NCI-H2171 treated with DMSO at 0.1 percent for 48 hours (cell line): ENCODE results near the gene RNF182.
"Not testable (repeated sequence)": the region's sequence is repeated elsewhere in the genome, so short reads cannot be mapped to it uniquely, and the experiment has no call there.

Source experiments
- DNase-seq: peaks from one replicate; lab custom pipeline; 2025; lab: John Stamatoyannopoulos, UW

The RNF182 gene

GRCh38 chr6:14001329-14002012, 76.7 kb downstream of the RNF182 start:
- DNase-seq = no peak

DNA sequence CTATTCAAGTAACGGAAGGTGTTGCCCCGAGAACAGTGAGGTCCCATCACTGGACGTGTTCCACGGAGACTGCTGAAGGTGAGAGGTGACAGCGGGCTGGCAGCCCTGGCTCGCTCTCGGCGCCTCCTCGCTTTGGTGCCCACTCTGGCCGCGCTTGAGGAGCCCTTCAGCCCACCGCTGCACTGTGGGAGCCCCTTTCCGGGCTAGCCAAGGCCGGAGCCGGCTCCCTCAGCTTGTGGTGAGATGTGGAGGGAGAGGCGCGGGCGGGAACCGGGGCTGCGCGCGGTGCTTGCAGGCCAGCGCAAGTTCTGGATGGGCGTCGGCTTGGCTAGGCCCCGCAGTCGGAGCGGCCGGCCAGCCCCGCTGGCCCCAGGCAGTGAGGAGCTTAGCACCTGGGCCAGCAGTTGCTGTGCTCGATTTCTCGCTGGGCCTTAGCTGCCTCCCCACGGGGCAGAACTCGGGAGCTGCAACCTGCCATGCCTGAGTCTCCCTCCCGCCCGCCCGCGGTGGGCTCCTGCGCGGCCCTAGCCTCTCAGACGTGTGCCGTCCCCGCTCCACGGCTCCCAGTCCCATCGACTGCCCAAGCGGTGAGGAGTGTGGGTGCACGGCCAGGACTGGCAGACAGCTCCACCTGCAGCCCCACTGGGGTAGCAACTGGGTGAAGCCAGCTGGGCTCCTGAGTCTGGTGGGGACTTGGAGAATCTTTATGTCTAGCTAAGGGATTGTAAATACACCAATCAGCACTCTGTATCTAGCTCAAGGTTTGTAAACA, 77.6 kb downstream of the RNF182 start:
- no peak for DNase-seq

DNA sequence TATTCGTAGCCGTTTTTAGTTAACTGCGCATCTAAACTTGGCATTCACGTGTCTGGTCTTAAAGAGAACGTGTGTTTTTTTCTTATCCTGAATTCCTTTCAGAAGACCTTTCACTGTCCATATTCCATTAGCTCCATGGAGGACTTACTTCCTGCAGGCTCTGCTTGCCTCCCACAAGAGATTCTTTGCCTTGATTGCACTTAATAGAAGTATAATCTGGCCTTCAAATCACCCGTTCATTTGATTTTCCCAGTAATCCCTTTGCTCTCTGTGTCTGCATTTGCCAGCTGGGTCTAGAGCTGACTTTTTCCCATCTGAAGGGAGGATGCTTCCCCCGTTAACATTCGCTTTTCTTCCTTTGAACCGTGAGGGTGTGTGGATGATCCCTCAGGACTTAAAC, 79.5 kb downstream of the RNF182 start:
- no peak for DNase-seq

DNA sequence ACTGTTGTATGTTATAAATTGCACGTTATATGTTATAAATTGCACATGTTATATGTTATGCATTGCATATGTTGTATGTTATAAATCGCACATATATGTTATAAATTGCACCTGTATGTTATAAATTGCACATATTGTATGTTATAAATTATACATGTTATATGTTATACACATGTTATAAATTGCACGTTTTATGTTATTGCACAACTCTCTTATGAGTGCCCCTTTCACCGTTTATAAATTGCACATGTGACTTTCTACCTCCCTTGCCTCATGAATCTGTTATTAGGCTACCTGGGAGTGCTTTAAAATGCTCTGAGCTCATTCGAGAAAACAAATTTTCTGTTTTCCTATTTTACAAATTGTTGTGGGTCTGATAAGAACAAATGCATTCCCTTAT, 84.1 kb downstream of the RNF182 start:
- no peak for DNase-seq

DNA sequence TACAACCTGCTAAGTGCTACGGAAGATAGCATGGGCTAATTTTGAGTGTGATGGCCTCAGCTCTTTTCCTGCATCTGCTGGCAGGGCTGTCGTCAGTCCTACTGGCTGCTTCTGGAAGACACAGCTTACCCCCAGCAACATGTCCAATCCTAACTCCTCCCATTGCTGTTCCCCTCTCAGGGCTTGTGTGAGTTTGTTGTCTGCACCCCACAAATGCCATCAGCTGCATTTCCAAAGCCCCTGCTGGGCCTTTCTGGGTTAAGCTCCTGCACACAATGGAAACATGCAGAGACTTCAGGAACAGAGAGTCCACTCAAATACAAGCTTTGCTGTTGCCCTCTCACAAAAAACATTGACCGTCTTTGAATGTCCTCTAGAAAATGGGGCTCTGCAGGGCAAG, 84.7 kb downstream of the RNF182 start:
- no peak for DNase-seq

GRCh38 chr6:14010275-14010674, 85.5 kb downstream of the RNF182 start:
- DNase-seq = no peak

DNA sequence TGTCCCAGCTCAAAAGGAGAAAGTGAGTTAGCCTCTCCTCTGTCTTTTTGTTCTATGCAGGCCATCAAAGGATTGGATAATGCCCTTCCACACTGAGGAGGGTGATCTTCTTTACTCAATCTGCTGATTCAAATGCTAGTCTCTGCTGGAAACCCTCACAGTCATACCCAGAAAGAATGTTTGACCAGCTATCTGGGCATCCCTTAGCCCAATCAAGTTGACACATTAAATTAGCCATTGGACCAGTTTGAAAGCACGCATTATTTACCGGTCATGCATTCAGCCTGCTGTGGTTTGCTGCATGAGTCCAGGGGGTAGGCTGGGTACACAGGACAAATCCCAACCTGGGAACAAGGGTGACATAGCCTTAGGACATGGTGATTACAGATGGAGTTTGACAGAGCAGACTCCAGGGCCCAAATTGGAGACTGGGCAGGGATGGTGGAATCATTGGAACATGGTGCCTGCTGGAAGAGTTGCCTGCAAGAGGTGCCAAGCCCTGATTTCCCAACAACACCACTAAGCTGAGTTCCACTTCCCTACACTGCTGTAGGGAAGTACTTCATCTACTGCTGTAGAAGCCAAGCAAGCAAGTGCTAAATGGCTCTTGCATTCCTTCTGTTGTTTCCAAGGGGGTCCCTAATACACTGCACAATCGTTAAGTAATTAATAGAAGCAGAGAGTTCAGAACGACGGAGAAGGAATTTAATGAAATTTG, 87.7 kb downstream of the RNF182 start:
- no peak for DNase-seq

DNA sequence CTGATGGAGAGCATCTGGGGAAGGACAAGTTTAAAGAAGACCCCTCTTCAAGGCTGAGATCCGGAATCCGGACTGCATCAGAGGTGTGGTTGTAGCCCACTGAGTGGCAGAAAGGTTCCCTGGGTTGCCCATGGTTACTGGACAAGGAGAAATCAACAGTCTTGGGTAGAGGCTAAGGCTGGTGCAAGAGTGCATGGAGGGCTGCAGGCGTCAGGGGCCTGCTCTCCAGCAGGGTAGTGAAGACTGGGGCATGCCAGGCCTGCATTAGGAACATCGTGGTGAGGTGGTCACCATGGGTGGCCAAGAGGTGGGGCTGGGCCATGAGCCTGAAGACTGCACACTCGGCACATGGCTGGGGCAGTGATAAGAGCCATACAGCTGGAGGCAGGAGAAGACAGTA, 91.2 kb downstream of the RNF182 start:
- DNase-seq = no peak

- DNase-seq = no peak
Measured at GRCh38 chr6:14016432-14016831, 91.7 kb downstream of the RNF182 start.

DNA sequence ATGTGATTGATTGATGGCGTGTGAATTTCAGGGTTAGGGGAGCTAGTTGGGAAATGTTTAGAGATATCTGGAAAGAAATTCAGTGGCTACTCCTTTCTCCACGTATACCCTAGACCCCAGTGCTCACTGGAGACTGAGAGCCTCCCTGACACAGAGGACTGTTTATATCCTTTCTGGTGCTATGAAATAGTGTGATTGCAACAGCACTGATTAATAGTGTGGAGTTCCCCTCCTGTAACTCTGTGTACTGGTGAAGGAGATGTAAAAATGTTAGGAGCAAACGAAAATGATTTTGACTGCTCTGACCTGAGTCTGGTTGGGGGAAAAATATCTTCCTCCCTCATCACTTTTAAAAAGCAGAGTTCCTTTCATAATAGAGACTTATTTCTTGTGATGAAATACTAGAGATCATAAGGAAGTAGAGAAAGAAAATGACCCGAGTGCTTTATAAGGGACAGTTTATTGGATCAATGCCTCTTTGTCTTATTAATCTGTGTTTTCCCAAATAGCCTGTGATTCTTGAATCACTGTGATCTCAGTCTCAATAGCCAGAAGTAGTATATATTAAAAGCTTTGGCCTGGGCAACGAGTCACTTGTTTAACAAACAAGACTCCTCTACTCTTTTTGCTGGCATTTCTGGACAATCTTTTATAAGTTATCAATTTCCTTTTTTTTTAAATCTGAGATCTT, 92.3 kb downstream of the RNF182 start:
- DNase-seq = no peak

GRCh38 chr6:14017626-14018475, 93.1 kb downstream of the RNF182 start:
- no peak for DNase-seq

GRCh38 chr6:14018559-14018958, 93.8 kb downstream of the RNF182 start:
- not testable (repeated sequence) for DNase-seq

- no peak for DNase-seq
Measured at GRCh38 chr6:14020551-14020950, 95.8 kb downstream of the RNF182 start.

GRCh38 chr6:14021449-14021848, 96.7 kb downstream of the RNF182 start:
- DNase-seq = no peak

DNA sequence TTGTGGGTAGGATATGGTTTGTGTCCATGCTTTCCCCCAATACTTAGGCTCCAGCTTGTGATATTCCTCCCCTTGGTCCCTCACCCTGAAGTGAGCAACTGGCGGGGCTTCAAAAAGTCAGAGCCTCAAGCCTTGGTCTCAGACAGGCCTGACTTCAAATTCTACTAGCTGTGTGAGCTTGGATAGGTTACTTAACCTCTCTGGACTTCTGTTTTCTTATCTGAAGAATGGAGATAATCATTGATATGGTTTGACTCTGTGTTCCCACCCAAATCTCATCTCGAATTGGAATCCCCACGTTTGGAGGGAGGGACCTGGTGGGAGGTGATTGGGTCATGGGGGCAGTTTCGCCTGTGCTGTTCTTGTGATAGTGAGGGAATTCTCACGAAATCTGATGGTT, 97.9 kb downstream of the RNF182 start:
- no peak for DNase-seq

DNA sequence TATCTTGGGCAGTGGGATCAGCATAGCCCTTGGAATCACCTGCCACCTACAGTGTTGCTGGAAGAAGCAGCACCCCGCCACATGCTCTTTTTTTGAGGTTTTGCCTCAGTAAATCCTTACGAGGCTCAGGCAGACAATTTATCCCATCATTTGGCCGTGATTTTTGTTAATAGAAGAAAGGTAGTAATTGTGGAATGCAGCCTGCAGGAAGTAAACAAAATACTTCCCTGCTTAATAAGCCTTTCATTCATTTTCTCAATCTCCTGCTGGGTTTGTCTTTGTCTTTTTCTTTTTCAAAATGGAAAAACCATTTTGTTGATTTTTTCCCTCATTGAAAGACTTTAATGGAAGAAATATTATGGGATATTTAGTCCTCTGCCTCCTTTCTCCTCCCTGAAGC, 99.1 kb downstream of the RNF182 start:
- DNase-seq = no peak

GRCh38 chr6:14025160-14025559, 100.4 kb downstream of the RNF182 start:
- DNase-seq = no peak

DNA sequence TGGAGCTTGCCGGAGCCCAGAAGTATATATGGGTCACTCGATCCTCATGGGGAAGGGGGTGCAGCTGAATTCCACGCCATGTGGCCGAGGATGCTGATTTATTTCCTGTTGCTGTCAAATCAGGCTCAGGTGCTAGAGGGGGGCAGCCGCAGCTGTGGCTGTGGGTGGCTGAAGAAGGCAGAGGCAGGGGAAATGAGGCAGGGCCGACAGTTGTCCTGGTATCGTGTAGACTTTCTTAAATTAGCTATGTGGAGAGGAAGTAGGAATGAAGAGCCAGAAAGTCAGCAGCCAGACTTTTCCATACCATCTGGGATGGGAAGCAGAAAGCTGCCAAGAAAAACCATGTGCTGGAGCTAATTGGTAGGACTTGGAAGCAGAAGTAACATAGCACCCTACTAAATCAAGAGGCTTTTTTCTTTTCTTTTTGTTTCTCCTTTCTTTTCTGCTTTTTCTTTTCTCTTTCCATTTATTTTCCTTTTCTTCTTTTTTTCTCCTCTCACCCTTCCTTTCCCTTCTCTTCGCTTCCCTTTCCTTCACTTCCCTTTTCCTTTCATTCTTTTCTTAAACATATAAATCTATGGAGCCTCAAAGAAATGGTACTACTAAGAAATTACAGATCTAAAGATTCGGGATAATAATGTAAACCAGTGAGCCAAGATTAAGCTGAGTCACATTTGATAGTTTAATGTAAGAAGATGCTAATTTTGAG, 102.2 kb downstream of the RNF182 start:
- DNase-seq = peak; percentile 74

DNA sequence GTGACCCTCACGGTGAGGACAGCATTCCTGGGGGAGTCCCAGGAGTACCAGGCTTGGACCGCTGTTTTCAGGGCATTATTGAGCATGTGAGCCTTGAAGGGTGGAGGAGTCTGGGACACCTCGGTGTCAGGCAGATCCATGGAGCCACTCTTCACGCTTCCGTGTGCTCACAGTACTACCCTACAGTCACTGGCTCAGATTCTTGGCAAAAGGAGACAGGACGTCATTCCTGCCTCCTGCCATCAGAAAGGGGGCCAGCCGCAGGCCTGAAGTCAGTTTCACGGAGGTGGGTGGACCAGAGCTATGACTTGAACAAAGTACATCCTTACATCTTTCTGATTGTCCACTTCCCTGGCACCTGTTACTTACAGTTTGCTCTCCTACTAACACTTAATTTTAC, 103.9 kb downstream of the RNF182 start:
- DNase-seq = no peak

- no peak for DNase-seq
Measured at GRCh38 chr6:14029605-14030004, 104.9 kb downstream of the RNF182 start.
